Activated CD8-positive, alpha-beta memory T cell treated with anti-CD3 and anti-CD28 coated beads, Interleukin-2, amount 50 U/mL, for 48 hours (primary cell): ENCODE results near the gene BABAM1.
"Not testable (repeated sequence)": the region's sequence is repeated elsewhere in the genome, so short reads cannot be mapped to it uniquely, and the experiment has no call there.

Source experiments
- DNase-seq: peaks from one replicate; pipeline ENCODE4 v3.0.0-alpha.2; 2020

Gene BABAM1

DNA sequence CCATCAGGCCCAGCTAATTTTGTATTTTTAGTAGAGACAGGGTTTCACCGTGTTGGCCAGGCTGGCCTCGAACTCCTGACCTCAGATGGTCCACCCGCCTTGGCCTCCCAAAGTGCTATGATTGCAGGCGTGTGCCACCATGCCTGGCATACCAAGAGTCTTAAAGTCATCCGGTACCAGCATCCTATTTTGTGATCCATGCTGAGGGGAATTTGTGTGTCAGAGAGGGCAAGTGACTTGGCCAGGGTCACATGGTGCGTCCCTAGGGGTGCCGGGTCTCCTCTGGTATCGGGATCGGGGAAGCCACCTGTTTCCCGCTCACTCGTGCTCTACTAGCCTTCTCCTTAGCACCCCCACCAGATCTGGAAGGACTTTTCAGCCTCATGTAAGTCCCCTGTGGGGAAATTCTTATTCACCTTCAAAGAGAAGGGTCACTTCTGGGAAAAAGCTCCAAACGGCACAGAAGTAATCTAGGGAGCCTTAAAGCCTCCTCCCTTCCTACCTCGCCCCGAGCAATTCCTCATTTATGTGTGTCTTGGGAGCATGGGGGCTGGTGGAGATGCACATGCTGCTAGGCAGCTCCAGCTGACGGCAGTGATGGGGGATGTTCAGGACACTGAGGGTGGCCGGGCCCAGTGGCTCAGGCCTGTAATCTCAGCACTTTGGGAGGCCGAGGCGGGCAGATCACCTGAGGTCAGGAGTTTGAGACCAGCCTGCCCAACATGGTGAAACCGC, 8.4 kb downstream of the BABAM1 start:
- no peak for DNase-seq

DNA sequence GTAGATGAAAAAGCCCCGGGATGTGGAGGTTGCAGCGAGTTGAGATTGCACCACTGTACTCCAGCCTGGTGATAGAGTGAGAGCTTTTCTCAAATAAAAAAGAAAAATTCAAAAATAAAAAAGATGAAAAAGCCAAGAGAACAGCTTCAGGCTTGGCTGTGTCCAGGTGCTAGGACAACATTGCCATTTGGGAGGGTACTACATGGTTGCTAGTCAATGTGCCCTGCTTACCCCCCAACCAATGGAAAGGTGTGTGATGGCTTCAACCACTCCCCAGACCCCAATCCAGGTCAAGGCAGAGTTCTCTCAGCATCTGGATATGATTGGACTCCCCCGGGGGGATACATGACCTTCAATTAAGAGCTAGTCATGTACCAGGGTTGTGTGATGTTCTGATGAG, 12.2 kb downstream of the BABAM1 start:
- no peak for DNase-seq

GRCh38 chr19:17281391-17282304, 14.4 kb downstream of the BABAM1 start, which contains the start of gene ANKLE1:
Gene ANKLE1, plus strand, starts transcription at chr19:17281901. Its CDS starts 20 bp downstream, at chr19:17281921.
- DNase-seq = peak; percentile 84

- DNase-seq = peak; percentile 93
Measured at GRCh38 chr19:17282488-17283125, 15.4 kb downstream of the BABAM1 start.

DNA sequence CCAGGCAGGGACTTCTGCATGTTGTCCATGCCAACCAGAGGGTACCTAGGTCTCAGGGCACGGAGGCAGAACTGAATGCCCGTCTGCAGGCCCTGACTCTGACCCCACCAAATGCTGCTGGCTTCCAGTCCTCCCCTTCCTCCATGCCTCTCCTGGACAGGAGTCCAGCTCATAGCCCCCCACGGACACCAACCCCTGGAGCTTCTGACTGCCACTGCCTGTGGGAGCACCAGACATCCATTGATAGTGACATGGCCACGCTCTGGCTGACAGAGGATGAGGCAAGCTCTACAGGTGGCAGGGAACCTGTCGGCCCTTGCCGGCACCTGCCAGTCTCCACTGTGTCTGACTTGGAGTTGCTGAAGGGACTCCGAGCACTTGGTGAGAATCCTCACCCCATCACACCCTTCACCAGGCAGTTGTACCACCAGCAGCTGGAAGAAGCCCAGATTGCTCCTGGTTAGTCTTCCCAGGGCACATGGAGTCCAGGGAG, 16.3 kb downstream of the BABAM1 start:
- no peak for DNase-seq

DNA sequence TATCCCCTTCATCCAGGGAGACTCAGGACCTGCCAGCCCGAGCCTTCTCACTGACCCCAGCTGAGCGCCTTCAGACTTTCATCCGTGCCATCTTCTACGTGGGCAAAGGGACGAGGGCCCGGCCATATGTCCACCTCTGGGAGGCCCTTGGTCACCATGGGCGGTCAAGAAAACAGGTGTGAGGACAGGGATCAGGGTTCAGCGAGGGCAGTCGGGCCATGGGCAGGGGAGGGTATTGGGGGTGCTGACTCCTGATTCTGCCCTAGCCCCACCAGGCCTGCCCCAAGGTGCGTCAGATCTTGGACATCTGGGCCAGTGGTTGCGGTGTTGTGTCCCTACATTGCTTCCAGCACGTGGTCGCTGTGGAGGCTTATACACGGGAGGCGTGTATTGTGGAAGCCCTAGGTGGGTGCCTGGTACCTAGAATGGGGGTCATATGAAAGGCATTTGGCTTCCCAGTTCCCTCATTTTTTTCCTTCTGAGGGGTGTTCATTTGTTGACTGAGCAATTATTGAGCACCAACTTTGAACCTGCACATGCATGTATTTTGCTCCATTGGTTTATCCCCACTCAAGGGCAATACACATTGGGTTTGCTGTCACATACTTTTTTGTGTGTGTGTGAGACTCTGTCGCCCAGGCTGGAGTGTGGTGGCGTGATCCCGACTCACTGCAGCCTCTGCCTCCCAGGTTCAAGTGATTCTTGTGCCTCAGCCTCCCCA, 18.3 kb downstream of the BABAM1 start:
- DNase-seq = no peak

DNA sequence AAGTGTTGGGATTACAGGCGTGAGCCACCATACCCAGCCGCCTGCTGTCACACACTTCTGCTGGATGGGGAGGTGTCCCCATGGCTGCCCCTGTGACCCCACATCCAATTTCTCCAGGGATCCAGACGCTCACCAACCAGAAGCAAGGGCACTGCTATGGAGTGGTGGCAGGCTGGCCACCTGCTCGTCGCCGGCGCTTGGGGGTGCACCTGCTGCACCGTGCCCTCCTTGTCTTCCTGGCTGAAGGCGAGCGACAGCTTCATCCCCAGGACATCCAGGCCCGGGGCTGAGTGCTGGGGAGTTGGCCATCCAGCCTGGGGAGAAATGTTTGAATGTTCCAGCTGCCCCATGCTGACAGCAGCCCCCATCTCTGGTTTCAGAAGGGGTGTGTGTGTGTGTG, 19.0 kb downstream of the BABAM1 start:
- DNase-seq = no peak

GRCh38 chr19:17286752-17287151, 19.5 kb downstream of the BABAM1 start:
- DNase-seq = no peak

GRCh38 chr19:17289489-17289888, 22.2 kb downstream of the BABAM1 start:
- DNase-seq = peak; percentile 82

DNA sequence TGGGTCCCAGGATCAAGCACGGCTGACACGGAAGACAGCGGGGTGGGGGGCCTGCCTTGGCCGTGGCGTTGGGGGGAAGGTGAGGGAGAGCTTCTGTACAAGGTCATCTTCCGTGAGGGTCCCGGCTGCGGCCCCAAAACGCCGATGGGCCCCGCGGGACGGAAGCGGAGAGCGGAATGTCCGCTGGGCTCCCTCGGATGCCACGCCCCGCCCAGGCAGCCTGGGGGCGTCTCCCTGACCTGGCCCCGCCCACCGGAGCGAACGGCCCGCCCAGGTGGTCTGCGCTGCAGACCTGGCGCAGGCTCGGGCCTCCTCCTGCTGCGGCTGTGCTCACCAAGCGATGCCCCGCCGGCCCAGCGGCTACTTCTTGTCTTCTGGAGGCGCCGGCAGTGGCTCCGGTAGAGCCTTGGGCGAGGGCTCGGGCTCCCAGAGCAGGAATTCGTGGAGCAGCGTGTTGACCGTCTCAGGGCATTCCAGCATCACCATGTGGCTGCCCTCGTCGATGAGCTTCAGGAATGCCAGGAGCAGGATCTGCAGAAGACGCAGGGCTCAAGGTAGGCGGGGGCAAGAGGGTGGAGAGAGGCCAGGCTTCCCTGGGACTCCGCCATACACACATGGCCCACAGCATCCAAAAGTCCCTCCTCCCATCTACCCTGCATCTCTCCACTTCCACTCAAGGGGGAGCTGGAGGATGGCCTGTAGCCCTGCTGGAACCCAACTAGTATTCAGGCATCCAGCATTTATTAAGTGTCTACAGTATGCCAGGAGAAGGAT, 25.2 kb downstream of the BABAM1 start:
- DNase-seq = peak; percentile 93

DNA sequence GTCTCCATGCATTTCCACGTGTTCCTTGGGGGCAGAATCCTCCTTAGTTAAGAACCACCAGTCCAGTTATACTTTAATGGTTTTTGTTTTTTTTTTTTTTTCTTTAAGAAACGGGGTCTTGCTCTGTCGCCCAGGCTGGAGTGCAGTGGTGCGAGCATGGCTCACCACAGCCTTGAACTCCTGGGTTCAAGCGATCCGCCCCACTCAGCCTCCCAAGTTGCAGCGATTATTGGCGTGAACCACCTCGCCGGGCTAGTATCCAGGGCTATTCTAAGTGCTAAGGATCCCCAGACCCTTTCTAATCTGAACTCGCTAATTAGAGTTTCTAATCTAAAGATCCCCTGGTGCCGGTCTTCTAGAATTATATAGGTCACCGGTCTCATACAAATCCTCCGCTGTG, 26.4 kb downstream of the BABAM1 start:
- DNase-seq = no peak

DNA sequence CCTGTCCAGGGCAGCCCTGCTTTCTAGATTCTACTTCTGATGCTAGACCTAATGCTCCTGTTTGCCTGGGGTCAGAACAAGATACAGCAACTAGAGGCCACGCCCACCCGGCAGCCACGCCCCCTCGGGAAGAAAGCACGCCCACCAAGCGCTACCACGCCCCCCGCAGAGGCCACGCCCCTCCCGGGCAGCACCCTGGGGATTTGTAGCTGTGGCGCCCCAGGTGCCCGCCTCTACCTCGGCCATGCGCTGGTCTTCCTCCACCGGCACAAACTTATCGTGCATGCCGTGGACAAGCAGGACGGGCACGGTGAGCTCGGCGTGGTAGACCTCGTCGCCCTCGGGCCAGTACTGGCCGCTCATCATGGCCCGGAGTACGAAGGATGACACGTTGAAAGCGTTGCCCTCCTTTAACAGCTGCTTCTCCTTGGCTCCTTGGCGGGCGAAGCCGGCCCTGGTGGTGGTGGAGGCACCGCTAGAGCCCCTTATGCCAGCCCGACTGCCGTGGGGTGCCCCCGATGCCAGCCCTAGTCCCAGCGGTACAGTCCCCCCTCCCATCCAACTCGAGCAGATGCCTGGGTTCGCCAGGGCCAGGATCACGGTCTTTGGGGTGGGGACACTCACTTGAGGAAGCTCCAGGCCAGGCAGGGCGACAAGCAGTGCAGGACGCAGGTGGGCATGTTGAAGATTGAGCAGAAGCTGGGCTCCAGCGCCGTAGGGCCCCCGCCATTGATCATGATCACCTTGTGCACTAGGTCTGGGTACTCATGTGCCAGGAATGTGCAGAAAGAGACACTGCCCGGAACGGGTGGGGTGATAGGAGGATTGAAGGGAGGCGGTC, 27.0 kb downstream of the BABAM1 start:
- peak; percentile 89 for DNase-seq

DNA sequence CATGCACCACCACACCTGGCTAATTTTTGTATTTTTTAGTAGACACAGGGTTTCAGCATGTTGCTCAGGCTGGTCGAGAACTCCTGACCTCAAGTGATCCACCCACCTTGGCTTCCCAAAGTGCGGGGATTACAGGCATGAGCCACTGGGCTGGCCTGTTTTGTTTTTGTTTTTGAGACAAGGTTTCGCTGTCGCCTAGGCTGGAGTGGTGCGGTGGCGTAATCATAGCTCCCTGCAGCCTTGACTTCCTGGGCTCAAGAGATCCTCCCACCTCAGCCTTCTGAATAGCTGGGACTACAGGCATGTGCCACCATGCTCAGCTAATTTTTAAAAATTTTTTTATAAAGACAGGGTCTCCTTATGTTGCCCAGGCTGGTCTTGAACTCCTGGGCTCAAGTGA, 28.3 kb downstream of the BABAM1 start:
- not testable (repeated sequence) for DNase-seq

DNA sequence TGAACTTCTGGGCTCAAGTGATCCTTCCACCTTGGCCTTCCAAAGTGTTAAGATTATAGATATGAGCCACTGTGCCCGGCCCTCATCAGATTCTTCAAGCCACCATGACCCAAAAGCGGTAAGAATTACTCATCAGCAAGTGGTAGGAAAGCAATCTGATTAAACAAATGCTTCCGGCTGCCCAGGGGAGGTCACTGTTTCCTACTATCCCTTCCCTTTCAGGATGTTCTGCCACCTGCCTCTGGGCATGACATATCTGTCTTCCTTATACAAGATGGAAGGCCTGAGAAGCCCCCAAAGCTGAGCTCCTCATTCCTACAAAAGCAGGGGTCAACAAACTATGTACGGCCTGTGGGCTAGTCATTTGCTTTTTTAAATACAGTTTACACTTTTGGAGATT, 29.0 kb downstream of the BABAM1 start:
- no peak for DNase-seq

DNA sequence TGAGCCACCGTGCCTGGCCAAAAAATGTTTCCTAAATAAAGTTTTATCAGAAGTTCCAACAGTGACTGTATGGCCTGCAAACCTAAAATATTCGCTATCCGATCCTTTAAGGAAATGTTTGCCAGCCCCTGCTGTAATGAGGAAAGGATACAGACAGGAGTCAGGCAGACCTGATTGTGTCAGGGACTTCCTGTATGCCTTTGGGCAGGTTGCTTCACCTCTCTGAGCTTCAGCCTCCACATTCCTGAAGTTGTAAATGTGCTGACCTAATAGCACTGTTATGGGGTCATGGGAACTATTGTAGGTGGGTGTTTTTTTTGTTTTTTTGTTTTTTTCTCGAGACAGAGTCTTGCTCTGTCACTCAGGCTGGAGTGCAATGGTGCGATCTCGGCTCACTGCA, 29.7 kb downstream of the BABAM1 start:
- no peak for DNase-seq

- no peak for DNase-seq
Measured at GRCh38 chr19:17300992-17301619, 33.9 kb downstream of the BABAM1 start.

DNA sequence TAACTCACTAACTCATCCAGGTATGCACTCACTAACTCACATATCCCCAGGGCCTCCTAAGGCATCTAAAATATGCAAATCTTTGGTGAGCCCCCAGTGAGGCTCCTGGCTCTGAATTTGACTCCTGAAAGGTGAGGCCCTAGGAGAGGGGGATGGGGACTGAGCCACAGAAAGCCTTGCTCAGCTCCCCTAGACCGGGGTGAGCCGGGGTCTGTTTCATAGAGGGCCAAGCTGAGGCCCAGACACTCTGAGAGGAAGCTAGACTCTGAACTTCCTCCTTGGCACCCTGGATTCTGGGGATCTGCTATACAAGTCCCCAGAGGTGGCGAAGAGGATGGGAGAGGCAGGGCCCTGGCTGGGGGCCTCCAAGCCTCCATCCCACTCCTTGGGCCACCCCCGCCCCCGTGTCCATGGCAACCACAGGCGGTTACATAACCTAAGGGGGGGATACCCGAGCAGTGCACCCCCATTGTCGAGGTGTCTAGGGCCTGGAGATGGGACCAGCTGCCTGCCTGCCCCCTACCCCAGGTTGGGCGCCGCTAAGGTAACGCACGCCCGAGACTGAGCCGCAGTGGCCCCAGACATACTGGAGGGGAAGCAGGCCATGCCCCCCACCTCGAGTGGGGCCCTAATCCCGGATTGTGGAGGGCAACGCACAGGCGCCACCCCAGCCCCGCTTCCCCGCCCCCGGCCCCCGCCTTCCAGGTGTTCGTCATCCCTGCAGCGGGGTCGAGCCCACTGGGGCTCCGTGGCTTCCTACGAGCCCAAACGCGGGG, 35.3 kb downstream of the BABAM1 start:
- no peak for DNase-seq

GRCh38 chr19:17303167-17303939, 36.1 kb downstream of the BABAM1 start, which contains the start of gene ABHD8:
Gene ABHD8, minus strand, starts transcription at chr19:17303425. Its CDS starts 1,809 bp downstream, at chr19:17301616.
- DNase-seq = peak; percentile 95

- no peak for DNase-seq
Measured at GRCh38 chr19:17303940-17304267, 36.7 kb downstream of the BABAM1 start.
